Parathyroid adenoma (tissue), 2 donors: ENCODE data around the gene PIGO.

Experiments used
- H2AFZ ChIP-seq: fragments of 300-600 bp; sonication (generic); one replicate; pipeline ENCODE4 v1.7.0; 2017; ENCODE audit warnings: antibody characterized with exemption, mild to moderate bottlenecking
- H3K27ac ChIP-seq: fragments of 300-600 bp; sonication (generic); one replicate; pipeline ENCODE4 v1.7.0; 2017
- H3K27me3 ChIP-seq: fragments of 300-600 bp; sonication (generic); one replicate; pipeline ENCODE4 v1.7.0; 2017; ENCODE audit warnings: low read length; ENCODE audit not compliant: control insufficient read depth, insufficient read depth
- H3K36me3 ChIP-seq: fragments of 300-600 bp; sonication (generic); one replicate; pipeline ENCODE4 v1.7.0; 2017; ENCODE audit warnings: low read length; ENCODE audit not compliant: control insufficient read depth, insufficient read depth
- H3K4me1 ChIP-seq: fragments of 300-600 bp; sonication (generic); one replicate; pipeline ENCODE4 v1.7.0; 2017; ENCODE audit warnings: control low read depth
- H3K4me2 ChIP-seq: fragments of 300-600 bp; sonication (generic); one replicate; pipeline ENCODE4 v1.7.0; 2017; ENCODE audit warnings: low read length
- H3K4me3 ChIP-seq: fragments of 300-600 bp; sonication (generic); one replicate; pipeline ENCODE4 v1.7.0; 2017; ENCODE audit warnings: low read depth, low read length
- H3K79me2 ChIP-seq: fragments of 300-600 bp; sonication (generic); one replicate; pipeline ENCODE4 v1.7.0; 2017; ENCODE audit warnings: control low read depth
- H3K9ac ChIP-seq: fragments of 300-600 bp; sonication (generic); one replicate; pipeline ENCODE4 v1.7.0; 2017; ENCODE audit warnings: mild to moderate bottlenecking
- H3K9me3 ChIP-seq: fragments of 300-600 bp; sonication (generic); one replicate; pipeline ENCODE4 v1.7.0; 2017; ENCODE audit warnings: low read length; ENCODE audit not compliant: control insufficient read depth
- TF ChIP-seq, protein P1 (sequence below): fragments of 300-600 bp; sonication (generic); IDR thresholded peaks from one replicate; pipeline ENCODE4 v1.7.0; 2017; ENCODE audit warnings: antibody characterized with exemption, mild to moderate bottlenecking
- donor health status: primary hyperparathyroidism.

Gene PIGO

DNA sequence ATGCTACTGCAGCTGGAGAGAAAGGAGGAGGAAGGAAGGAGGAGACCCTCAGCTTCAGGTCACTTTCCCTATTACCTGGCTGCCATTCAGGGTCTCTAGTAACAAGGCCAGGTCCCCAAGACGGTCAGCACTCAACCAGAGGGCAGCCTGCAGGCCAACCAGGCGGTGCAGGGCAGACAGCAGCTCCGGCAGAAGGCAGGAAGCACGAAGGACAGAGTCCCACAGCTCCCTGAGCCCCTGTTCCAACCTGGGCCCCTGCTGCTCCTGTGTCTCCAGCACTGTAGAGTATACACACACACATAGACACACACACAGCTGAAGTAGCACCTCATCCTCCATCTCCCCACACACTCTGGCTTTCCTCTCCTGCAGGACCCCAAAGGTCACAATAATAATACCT lies 18.3 kb downstream of the PIGO start:
- no peaks in the 10 kb centered on the region for H3K9me3 ChIP-seq
- no peaks in the 10 kb centered on the region for H3K27me3 ChIP-seq
- H3K9ac ChIP-seq, result no peak overlapping the region
- TF ChIP-seq, protein P1, sequence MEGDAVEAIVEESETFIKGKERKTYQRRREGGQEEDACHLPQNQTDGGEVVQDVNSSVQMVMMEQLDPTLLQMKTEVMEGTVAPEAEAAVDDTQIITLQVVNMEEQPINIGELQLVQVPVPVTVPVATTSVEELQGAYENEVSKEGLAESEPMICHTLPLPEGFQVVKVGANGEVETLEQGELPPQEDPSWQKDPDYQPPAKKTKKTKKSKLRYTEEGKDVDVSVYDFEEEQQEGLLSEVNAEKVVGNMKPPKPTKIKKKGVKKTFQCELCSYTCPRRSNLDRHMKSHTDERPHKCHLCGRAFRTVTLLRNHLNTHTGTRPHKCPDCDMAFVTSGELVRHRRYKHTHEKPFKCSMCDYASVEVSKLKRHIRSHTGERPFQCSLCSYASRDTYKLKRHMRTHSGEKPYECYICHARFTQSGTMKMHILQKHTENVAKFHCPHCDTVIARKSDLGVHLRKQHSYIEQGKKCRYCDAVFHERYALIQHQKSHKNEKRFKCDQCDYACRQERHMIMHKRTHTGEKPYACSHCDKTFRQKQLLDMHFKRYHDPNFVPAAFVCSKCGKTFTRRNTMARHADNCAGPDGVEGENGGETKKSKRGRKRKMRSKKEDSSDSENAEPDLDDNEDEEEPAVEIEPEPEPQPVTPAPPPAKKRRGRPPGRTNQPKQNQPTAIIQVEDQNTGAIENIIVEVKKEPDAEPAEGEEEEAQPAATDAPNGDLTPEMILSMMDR, result no peak
- no peaks in the 10 kb centered on the region for H3K36me3 ChIP-seq
- H3K4me3 ChIP-seq, result no peak overlapping the region
- no peak overlapping the region for H3K4me2 ChIP-seq
- peaks cover 2% of the 10 kb centered on the region for H3K4me1 ChIP-seq
- no peaks in the 10 kb centered on the region for H3K79me2 ChIP-seq
- no peak overlapping the region for H2AFZ ChIP-seq
- no peak overlapping the region for H3K27ac ChIP-seq

DNA sequence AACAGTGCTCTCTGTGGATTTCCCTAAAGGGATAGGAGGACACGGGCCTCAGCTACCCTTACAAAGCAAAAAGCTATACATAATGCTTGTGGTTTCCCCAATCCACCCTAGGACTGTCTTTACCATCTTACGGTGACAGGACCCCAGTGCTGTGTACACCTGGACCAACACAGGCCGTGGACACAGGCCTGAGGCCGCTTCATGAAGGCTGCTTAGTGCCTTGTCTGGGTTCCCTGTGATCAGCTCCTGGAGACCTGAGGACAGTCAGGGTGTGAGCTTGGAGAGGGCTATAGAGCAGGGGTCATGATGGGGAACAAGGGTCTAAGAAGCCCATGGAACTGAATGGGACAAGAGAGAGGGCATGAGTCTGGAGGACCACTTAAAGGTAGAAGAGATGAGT lies 19.5 kb downstream of the PIGO start:
- Histone ChIP-seq H3K9me3 (no peaks in the 10 kb centered on the region), H3K79me2 (no peaks in the 10 kb centered on the region), H3K36me3 (no peaks in the 10 kb centered on the region)

DNA sequence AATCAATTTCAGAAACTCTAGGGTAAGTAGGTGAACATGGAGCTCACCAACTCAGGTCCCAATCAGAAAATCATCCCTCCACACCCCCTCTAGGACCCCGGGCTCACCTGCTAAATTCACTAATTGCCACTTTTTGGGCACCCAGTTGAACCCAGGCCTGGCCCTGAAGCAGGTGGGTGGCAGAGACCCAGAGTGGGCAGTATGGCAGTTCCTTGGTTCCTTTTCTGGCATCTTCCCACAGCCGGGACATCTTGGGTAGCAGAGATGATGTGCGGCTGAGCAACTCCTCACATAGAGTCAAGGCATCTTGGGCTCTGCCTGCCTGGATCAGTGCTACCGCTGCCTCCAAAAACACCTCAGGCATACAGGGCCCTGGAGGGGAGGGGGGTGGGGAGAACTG lies 21.0 kb downstream of the PIGO start:
- TF ChIP-seq, protein P1, result no peak

More for the DNA sequence above, 19.5 kb downstream of the PIGO start:
- no peaks in the 10 kb centered on the region for H3K27me3 ChIP-seq
- TF ChIP-seq, protein P1, result no peak
- H3K4me1 ChIP-seq, result peaks cover 2% of the 10 kb centered on the region
- H3K4me2 ChIP-seq, result no peak overlapping the region
- H3K9ac ChIP-seq, result no peak overlapping the region
- H2AFZ ChIP-seq, result no peak overlapping the region
- H3K4me3 ChIP-seq, result no peak overlapping the region
- no peak overlapping the region for H3K27ac ChIP-seq

DNA sequence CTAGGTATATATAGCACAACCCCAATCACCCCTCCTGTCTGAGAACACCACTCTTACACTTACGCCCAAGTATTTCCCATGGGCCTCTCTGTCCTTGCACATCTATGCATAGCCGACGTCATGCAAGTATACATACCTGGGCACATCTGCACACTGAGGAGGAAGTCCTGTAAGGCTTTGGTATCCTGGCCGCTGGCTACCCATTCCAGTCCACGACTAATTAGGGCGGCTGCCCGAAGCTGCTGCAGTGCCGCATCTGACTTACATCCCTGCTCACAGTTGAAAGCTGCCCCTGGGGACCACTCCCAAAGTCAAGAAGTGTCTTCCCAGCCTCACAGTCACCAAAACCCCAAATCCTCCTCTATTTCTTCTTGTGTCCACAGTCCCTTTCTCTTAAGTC lies 21.6 kb downstream of the PIGO start:
- Histone ChIP-seq H3K9ac (no peak overlapping the region), H3K79me2 (peaks cover 11% of the 10 kb centered on the region), H2AFZ (no peak overlapping the region), H3K4me1 (peaks cover 14% of the 10 kb centered on the region), H3K27ac (no peak overlapping the region), H3K9me3 (no peaks in the 10 kb centered on the region), H3K36me3 (no peaks in the 10 kb centered on the region), H3K4me3 (no peak overlapping the region), H3K27me3 (no peaks in the 10 kb centered on the region), H3K4me2 (no peak overlapping the region)
- TF ChIP-seq, protein P1, result no peak

More for the DNA sequence above, 21.0 kb downstream of the PIGO start:
- H3K4me2 ChIP-seq, result no peak overlapping the region
- H3K9ac ChIP-seq, result no peak overlapping the region
- peaks cover 5% of the 10 kb centered on the region for H3K79me2 ChIP-seq
- peaks cover 9% of the 10 kb centered on the region for H3K4me1 ChIP-seq
- no peaks in the 10 kb centered on the region for H3K9me3 ChIP-seq
- no peak overlapping the region for H2AFZ ChIP-seq
- H3K36me3 ChIP-seq, result no peaks in the 10 kb centered on the region
- H3K4me3 ChIP-seq, result no peak overlapping the region
- H3K27ac ChIP-seq, result no peak overlapping the region
- no peaks in the 10 kb centered on the region for H3K27me3 ChIP-seq

DNA sequence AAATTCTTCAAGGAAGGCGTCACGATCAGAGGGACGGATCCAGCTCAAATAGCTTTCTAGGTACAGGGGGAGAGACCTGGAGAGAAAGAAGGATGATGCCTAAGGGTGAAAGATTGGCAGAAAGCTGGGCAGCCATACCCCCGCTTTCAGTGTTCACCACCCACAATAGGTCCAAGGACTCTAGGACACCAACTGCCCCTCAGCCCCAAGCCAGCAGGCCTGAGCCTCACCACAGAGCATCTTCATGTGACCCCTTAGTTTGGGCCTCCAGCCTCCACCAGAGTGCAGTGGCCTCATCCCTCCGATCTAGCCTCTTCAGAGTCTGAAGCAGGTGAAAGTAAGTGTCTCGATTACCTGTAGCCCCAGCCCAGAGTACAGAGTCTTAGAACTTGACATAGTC lies 22.2 kb downstream of the PIGO start:
- H3K79me2 ChIP-seq, result peaks cover 15% of the 10 kb centered on the region
- no peak overlapping the region for H3K4me3 ChIP-seq
- TF ChIP-seq, protein P1, result no peak
- no peaks in the 10 kb centered on the region for H3K9me3 ChIP-seq
- H3K9ac ChIP-seq, result no peak overlapping the region
- H2AFZ ChIP-seq, result no peak overlapping the region
- H3K27ac ChIP-seq, result no peak overlapping the region
- H3K4me1 ChIP-seq, result peaks cover 17% of the 10 kb centered on the region
- no peaks in the 10 kb centered on the region for H3K27me3 ChIP-seq
- no peak overlapping the region for H3K4me2 ChIP-seq
- H3K36me3 ChIP-seq, result no peaks in the 10 kb centered on the region
